GM19023 (cell line): ENCODE data around the gene HECW1.

Experiments used
- ATAC-seq: cut with Tn5 transposase; IDR thresholded peaks from one replicate; pipeline ENCODE4 v1.9.1; 2021; ENCODE audit warnings: mild to moderate bottlenecking, moderate library complexity; ENCODE audit not compliant: unreplicated experiment

Gene HECW1

GRCh38 chr7:43405948-43406347 lies 293.5 kb downstream of the HECW1 start:
- no peak for ATAC-seq

GRCh38 chr7:43406961-43407360 lies 294.5 kb downstream of the HECW1 start:
- no peak for ATAC-seq

- no peak for ATAC-seq
Measured at GRCh38 chr7:43408981-43409380, 296.5 kb downstream of the HECW1 start.

- ATAC-seq = no peak
Measured at GRCh38 chr7:43417455-43417854, 305.0 kb downstream of the HECW1 start.

- ATAC-seq = no peak
Measured at GRCh38 chr7:43430411-43430810, 318.0 kb downstream of the HECW1 start.

GRCh38 chr7:43431020-43431595 lies 318.7 kb downstream of the HECW1 start:
- ATAC-seq = no peak

GRCh38 chr7:43433639-43434038 lies 321.2 kb downstream of the HECW1 start:
- no peak for ATAC-seq

- ATAC-seq = no peak
Measured at GRCh38 chr7:43437001-43437400, 324.6 kb downstream of the HECW1 start.

GRCh38 chr7:43438897-43439479 lies 326.5 kb downstream of the HECW1 start:
- ATAC-seq = no peak

- no peak for ATAC-seq
Measured at GRCh38 chr7:43439631-43440401, 327.4 kb downstream of the HECW1 start.

GRCh38 chr7:43441231-43442130 lies 329.0 kb downstream of the HECW1 start:
- ATAC-seq = no peak

- no peak for ATAC-seq
Measured at GRCh38 chr7:43443381-43443780, 330.9 kb downstream of the HECW1 start.

GRCh38 chr7:43444711-43445578 lies 332.5 kb downstream of the HECW1 start:
- ATAC-seq = no peak

- no peak for ATAC-seq
Measured at GRCh38 chr7:43449577-43449976, 337.1 kb downstream of the HECW1 start.

- ATAC-seq = no peak
Measured at GRCh38 chr7:43450894-43451293, 338.4 kb downstream of the HECW1 start.

- no peak for ATAC-seq
Measured at GRCh38 chr7:43454936-43455518, 342.6 kb downstream of the HECW1 start.

GRCh38 chr7:43456200-43456599 lies 343.8 kb downstream of the HECW1 start:
- no peak for ATAC-seq

GRCh38 chr7:43458330-43459018 lies 346.0 kb downstream of the HECW1 start:
- ATAC-seq = no peak

- no peak for ATAC-seq
Measured at GRCh38 chr7:43459019-43459337, 346.5 kb downstream of the HECW1 start.
